Fibroblast of skin of back (primary cell): Measurements from ENCODE around the gene MIOX. TPM values are rescaled to one million over a fixed set of nuclear protein-coding genes. Genes with fewer than 3 reads are reported as not detected.

Experiments
- DNase-seq: peaks from one replicate; pipeline ENCODE4 v3.0.0-alpha.2; 2013
- polyA plus RNA-seq, 2 experiments: library from polyadenylated mRNA; unstranded; fragments of 120-200 nt; gene quantifications; one replicate each; pipeline ENCODE4 v1.2.1, GENCODE V29; 2013; ENCODE audit not compliant: insufficient read length in 2 of 2

Gene MIOX
- 0.40 TPM for polyA plus RNA-seq (2013, experiment 1 of 2; ENCODE audit: insufficient read length)
- 0.34 TPM for polyA plus RNA-seq (2013, experiment 2 of 2; ENCODE audit: insufficient read length)

- no peak for DNase-seq
These were observed at the start of gene MIOX for GRCh38 chr22:50486561-50487289. MIOX (plus strand) TSS chr22:50486859; CDS start chr22:50486898, 39 bp downstream.

- DNase-seq = no peak
These were observed 49.0 kb upstream of the MIOX start for GRCh38 chr22:50437511-50438304.

DNA sequence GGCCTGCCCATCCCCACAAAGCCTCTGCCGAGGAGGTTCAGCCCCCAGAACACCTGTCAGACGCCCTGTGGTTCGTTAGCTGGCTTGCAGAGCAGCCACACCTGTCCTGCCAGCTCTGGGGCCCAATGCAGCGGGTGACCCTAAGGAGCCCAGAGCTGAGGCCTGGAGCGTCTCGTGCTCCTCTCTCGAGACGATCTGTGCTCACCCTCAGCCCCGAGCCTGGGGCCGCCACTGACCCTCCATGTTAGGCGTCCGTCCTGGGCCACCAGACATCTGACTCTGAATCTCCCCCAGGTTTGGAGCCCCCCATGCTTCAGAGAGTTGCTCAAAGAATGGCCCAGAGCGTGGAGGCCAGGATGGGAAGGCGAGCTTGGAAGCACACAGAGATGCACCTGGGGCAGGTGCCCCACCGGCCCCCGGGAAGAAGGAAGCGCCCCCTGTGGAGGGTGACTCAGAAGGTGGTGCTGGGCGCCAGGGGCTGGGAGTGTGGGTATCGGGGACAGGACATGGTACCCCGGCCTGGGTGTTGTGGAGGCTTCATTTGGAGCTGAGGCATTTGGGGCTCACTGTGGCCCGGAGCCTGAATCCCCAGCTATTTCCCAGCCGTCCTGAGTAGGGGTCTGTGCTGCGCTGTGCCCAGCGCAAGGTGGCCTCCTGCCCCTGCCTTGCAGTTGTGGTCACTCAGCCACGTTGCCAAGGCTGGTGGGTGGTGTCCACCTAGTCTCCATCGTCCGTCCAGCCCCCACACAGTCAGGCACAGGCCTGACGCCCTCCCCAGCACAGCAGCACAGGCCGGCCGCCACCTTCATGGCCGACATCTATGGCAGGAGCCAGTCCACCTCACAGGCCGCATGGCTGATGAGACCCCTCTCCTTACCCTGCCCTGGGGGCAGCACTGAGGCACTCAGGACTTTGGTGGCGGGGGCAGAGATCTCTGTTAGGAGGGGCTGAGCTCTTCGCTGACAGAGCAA is 48.1 kb upstream of the MIOX start:
- no peak for DNase-seq

GRCh38 chr22:50439314-50439870 is 47.3 kb upstream of the MIOX start:
- no peak for DNase-seq

DNA sequence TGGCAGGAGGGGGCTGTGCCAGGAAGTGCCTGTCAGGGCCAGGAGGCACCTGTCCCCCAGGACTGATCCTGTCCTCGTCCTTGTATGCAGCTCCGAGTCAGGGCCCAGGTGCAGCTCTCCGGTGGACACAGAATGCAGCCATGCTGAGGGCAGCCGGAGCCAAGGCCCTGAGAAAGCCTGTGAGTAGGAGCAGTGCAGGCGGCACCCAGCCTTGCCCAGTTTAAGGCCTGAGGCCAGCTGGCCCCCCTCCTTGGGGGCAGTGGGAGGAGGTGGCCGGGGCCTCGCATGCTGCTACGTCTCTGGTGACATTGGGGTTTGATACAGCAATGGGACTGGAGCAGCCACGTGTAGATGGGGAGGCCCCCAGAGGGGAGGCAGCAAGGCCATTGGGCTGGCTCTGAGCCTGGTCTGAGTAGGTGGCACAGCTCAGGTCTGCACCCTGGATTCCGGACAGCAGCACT is 46.8 kb upstream of the MIOX start:
- no peak for DNase-seq

DNA sequence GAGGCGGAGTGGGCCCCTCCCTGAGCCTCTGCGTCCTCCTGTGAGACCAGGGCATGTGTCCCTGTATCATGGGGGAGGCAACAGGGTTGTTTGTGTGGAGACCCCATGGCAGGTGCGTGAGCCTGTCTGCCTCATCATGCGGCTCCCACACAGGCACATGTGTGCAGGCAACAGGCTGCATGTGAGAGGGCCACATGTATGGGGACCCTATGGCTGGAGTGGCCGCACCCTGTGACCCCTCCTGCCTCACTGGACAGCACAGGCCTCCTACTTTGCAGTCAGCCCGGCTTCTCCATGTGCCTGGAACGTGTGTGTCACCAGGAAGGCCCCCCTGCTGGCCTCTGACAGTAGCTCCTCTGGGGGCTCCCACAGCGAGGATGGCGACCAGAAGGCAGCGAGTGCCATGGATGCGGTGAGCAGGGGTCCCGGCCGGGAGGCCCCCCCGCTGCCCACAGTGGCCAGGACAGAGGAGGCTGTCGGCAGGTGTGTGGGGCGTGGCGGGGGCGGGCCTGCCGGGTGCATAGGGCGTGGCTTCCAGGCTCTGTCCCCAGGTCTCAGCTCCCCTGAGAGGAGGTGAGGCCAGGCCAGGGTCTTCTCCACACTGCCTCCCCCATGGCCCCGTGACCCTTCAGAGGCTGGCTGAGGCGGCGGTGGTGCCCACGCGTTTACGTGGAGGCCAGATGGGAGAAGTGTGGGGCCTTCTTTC is 46.0 kb upstream of the MIOX start:
- DNase-seq = no peak

DNA sequence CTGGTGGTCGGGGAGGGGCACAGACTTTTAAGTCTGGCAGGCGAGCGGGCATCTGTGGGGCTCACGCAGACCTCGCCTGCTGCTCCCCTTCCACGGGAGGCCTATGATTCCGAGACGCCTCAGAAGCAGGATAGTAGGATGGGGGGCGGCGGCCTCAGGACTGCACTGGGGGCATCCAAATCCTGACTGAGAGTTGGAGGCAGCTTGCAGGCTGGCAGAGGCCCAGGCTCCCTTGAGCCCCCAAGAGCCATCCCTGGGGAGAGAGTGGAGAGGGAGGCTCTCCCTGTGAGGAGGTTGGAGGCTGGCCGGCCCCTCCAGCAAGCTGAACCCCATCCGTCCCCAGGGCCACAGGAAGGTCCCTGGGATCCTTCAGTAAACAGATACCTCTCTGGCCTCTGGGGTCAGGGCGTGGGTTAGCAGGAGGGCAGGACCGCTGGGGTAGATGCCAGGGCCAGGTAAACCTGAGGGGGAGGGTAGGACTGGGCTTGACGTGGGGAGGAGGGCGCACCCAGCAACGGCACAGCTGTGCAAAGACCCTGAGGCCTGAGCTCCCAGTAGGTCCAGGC is 45.1 kb upstream of the MIOX start:
- no peak for DNase-seq

GRCh38 chr22:50443197-50443596 is 43.5 kb upstream of the MIOX start:
- DNase-seq = no peak

DNA sequence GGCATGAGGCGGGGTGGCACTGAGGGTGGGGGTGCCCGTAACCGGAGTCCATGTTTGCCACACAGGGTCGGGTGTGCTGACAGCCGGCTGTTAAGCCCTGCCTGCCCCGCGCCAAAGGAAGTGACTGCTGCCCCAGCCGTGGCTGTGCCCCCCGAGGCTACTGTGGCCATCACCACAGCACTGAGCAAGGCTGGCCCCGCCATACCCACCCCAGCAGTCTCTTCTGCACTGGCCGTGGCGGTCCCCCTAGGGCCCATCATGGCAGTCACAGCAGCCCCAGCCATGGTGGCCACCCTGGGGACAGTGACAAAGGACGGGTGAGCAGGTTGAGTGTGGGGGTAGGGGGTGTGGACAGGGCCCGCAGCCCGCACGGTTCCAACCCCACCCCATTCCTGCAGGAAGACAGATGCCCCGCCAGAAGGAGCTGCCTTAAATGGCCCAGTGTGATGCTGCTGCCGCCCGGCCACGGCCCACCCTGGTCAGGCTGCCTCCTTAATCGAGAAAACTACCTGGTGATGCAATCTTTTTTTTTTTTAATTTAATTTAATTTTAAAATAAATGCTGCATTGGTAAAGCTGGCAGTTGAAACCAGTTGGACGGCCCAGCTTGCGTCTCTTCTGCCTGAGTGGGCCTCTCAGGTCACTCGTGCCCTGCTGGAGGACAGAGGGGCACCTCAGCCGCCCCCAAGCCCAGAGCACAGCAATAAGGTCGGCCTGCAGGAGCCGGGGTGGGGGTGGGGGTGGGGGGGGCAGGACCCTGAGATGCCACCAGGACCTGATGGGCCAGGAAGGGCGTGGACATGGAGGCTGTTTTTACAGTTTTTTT is 42.6 kb upstream of the MIOX start:
- DNase-seq = no peak

DNA sequence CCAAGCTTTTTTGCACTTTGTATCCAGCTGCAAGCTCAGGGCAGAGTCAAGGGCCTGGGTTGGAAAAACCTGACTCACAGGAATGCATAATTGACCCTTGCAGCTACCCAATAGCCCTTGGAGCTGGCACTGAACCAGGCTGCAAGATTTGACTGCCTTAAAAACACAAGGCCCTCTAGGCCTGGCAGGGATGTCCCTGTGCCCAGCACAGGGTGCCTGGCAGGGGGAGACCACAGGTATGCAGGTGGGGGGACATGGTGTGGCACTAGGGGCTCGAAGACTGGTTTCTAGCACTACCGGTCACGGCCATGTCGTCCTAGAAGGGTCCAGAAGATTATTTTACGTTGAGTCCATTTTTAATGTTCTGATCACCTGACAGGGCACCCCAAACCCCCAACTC is 42.0 kb upstream of the MIOX start:
- DNase-seq = peak; percentile 47

- no peak for DNase-seq
These were observed 41.4 kb upstream of the MIOX start for GRCh38 chr22:50445071-50445879.

DNA sequence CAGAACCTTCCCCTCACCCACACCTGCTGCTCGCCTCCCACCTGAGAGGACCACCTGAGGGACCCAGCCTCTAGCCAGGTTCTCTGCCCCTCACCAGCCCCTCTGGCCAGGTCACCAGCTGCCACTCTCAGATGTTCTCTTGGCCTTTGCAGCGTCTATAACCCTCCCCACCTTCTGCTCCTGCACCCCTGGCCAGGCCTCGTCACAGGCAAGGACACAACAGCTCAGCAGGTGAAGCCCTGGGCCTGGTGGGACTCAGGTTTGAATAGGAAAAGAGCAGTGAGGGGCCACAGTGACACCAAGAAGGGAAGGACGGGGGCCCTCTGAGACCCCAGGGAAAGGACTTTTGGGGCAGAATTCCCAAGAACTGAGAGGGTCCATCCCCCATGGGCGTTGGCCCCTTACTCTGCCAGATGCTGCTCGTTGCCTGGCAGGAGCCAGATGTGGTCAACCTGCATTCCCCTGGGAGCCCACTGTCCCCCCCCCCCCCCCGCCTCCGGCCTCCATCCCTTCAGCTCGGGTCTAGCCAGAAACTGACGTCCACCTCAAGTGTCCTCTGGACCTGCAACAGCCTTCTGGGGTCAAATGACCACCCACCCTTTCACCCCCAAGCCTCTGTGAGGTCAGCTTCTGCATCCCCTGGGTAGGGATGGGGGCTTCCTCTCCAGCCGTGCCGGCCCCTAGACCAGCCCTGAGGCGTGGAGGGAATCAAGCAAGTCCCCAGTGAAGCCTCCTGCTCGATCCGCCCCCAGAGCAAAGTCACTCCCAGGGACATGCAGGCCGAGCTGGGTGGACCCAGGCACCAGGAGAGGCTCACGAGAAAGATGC is 40.6 kb upstream of the MIOX start:
- DNase-seq = no peak

DNA sequence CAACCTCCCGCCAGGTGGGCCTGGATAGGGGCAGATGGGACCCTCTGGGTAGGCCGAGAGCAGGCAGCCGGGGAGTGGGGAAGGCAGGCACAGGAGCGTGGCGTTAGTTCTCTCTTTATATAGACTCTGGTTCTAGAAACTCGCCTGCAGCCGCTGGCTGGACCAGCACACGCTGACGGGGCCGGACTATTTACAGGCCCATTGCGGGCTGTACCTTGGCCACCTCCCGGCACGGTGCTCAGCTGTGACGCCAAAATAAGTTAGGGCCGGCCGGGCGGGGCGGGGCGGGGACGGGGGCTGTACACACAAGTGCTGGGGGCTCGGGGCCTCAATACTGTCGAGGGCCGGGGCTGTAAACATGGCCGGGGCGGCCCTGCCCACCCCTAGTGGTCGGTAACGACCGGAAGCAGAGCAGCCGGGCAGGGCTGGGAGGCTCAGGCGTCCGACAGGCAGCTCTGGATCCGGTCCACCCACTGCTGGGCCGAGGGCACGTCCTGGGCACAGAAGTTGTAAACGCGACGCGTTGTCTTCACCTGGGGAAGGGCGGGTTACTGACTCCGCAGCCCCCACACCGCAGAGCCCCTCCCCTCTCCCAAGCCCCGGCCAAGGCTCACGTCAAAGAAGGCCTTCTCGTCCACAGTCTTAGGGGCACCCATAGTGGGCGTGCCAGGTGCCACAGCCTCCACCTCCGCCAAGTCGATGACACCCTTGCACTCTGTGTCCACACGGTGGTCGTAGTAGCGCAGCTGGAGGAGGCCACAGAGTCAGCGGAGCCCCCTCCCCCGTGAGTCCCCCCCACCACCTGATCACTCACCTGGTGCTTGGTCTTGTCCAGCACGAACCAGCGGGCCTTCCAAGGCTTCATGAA is 39.7 kb upstream of the MIOX start:
- no peak for DNase-seq

DNA sequence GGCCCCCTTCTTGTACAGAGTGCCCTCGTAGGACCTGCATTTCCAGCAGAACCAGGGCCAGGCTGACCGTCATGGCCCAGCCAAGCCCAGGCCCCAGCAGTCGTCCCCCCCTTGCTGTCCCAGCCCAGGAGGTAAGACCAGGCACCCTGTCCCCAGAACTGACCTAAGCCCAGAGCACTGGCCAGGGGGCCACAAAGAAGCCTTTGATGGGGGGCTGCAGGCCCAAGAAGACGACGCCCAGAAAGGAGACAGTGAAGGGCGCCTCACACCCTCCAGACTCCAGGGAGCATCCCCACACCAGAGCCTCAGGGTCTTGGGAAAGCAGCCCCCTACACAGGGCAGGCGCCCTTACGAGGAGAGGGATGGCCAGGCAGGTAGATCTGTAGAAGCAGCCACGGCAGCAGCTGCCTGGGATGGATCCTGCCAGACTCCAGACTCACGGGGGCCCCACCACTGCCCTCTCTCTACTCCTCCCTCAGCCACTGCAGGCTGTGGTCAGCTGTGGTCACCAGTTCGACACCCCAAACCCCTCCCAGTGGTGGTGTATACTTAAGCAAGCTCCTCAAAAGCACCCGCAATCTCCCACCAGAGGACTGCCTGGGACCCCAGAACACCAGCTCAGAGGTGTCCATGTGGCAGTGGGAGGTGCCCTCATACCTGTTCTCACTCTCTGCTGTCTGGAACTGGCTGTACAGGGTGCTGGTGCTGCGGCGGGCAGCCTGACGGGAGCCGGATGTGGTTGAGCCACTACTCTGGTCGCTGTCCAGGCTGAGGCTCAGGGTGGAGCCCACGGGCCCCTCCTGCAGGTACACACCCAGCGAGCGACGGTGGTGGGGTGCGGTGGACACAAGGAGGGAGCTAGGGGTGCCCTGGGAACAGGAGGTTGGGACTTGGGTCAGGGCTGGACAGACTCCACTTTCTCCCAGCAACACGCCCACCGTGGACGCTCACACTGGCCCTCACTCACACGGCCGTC is 38.8 kb upstream of the MIOX start:
- DNase-seq = no peak

GRCh38 chr22:50452649-50453048 is 34.0 kb upstream of the MIOX start:
- no peak for DNase-seq

DNA sequence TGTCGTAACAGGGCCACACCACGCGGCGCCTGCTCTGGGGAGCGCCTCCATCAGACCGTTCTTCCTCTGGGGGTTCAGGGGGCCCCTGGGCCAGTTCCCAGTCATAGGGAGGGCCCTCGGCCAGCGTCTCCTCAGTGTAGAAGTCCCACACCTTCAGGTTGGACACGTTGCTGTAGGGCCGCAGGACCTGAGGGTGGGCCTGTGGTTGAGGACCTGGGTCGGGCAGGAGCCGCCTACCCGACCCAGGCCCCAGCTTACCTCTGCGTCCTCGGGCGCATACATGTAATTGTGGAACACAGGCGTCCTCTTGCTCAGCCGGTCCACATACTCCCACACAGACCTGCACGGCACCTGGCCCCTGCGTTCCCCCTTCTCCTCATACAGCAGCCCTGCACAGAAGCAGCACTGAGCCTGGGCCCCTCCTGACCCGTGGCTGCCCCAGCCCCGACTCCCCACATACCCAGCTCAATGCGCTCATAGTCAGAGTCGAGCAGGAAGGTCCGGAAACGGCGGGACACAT is 32.0 kb upstream of the MIOX start:
- DNase-seq = no peak
